ENCODE measurements around the gene MAP3K5.

MAP3K5 gene

GRCh38 chr6:136522636-136523035 lies 269.6 kb downstream of the MAP3K5 start:
- no peak for TF ChIP-seq TAF1 (IDR thresholded peaks at IDR 0.05; ENCODE audit: borderline replicate concordance, insufficient read depth, low read length)
- TF ChIP-seq SIN3A (IDR thresholded peaks at IDR 0.05; ENCODE audit: borderline replicate concordance, insufficient read depth, low read length): no peak
- TF ChIP-seq REST (IDR thresholded peaks at IDR 0.05; ENCODE audit: insufficient read depth in 1 of 2, low read depth in 2 of 2, low read length in 2 of 2): no peak
- TF ChIP-seq FOXP2 (optimal IDR thresholded peaks at IDR 0.05; ENCODE audit: borderline replicate concordance, extremely low read depth, extremely low read length, insufficient read depth): no peak
- TF ChIP-seq POLR2AphosphoS5 (IDR thresholded peaks at IDR 0.05; ENCODE audit: low read depth, low read length): no peak

GRCh38 chr6:136521911-136522310 lies 270.4 kb downstream of the MAP3K5 start:
- TF ChIP-seq FOXP2 (optimal IDR thresholded peaks at IDR 0.05; ENCODE audit: borderline replicate concordance, extremely low read depth, extremely low read length, insufficient read depth) (no peak), TAF1 (IDR thresholded peaks at IDR 0.05; ENCODE audit: borderline replicate concordance, insufficient read depth, low read length) (no peak), REST (IDR thresholded peaks at IDR 0.05; ENCODE audit: insufficient read depth in 1 of 2, low read depth in 2 of 2, low read length in 2 of 2) (no peak), SIN3A (IDR thresholded peaks at IDR 0.05; ENCODE audit: borderline replicate concordance, insufficient read depth, low read length) (no peak), POLR2AphosphoS5 (IDR thresholded peaks at IDR 0.05; ENCODE audit: low read depth, low read length) (no peak)

GRCh38 chr6:136521427-136521826 lies 270.9 kb downstream of the MAP3K5 start:
- no peak for TF ChIP-seq REST (IDR thresholded peaks at IDR 0.05; ENCODE audit: insufficient read depth in 1 of 2, low read depth in 2 of 2, low read length in 2 of 2)
- TF ChIP-seq FOXP2 (optimal IDR thresholded peaks at IDR 0.05; ENCODE audit: borderline replicate concordance, extremely low read depth, extremely low read length, insufficient read depth): no peak
- no peak for TF ChIP-seq POLR2AphosphoS5 (IDR thresholded peaks at IDR 0.05; ENCODE audit: low read depth, low read length)
- no peak for TF ChIP-seq SIN3A (IDR thresholded peaks at IDR 0.05; ENCODE audit: borderline replicate concordance, insufficient read depth, low read length)
- TF ChIP-seq TAF1 (IDR thresholded peaks at IDR 0.05; ENCODE audit: borderline replicate concordance, insufficient read depth, low read length): no peak

GRCh38 chr6:136520517-136520916 lies 271.8 kb downstream of the MAP3K5 start:
- no peak for TF ChIP-seq TAF1 (IDR thresholded peaks at IDR 0.05; ENCODE audit: borderline replicate concordance, insufficient read depth, low read length)
- no peak for TF ChIP-seq FOXP2 (optimal IDR thresholded peaks at IDR 0.05; ENCODE audit: borderline replicate concordance, extremely low read depth, extremely low read length, insufficient read depth)
- no peak for TF ChIP-seq SIN3A (IDR thresholded peaks at IDR 0.05; ENCODE audit: borderline replicate concordance, insufficient read depth, low read length)
- no peak for TF ChIP-seq POLR2AphosphoS5 (IDR thresholded peaks at IDR 0.05; ENCODE audit: low read depth, low read length)
- TF ChIP-seq REST (IDR thresholded peaks at IDR 0.05; ENCODE audit: insufficient read depth in 1 of 2, low read depth in 2 of 2, low read length in 2 of 2): no peak

- TF ChIP-seq SIN3A (IDR thresholded peaks at IDR 0.05; ENCODE audit: borderline replicate concordance, insufficient read depth, low read length): no peak
- no peak for TF ChIP-seq TAF1 (IDR thresholded peaks at IDR 0.05; ENCODE audit: borderline replicate concordance, insufficient read depth, low read length)
- no peak for TF ChIP-seq POLR2AphosphoS5 (IDR thresholded peaks at IDR 0.05; ENCODE audit: low read depth, low read length)
- no peak for TF ChIP-seq FOXP2 (optimal IDR thresholded peaks at IDR 0.05; ENCODE audit: borderline replicate concordance, extremely low read depth, extremely low read length, insufficient read depth)
- TF ChIP-seq REST (IDR thresholded peaks at IDR 0.05; ENCODE audit: insufficient read depth in 1 of 2, low read depth in 2 of 2, low read length in 2 of 2): no peak
Measured at GRCh38 chr6:136517582-136517981, 274.7 kb downstream of the MAP3K5 start.
